Right lobe of liver (tissue), 4 donors: ENCODE results near the gene EYA4.

ENCODE experiments used
- POLR2A ChIP-seq: fragments of 450-650 bp; IDR thresholded peaks from one replicate; pipeline ENCODE4 v1.6.1; 2017; ENCODE audit warnings: antibody characterized with exemption, mild to moderate bottlenecking
- TF ChIP-seq, protein P1 (sequence below), 4 donors: fragments of 200-600 bp in 3 of 4; fragments of 450-650 bp in 1 of 4; IDR thresholded peaks; one replicate each; pipeline versions ENCODE4 v1.5.1 to v1.8.0; 2016 to 2022; ENCODE audit warnings: antibody characterized with exemption in 4 of 4, mild to moderate bottlenecking in 2 of 4
- donor health status: DM: no; HTN: no; CAD: no.
- donor health status: DM: no; HTN: no; CAD: no.
- donor health status: DM: no; HTN: yes; CAD: no.

DNA sequence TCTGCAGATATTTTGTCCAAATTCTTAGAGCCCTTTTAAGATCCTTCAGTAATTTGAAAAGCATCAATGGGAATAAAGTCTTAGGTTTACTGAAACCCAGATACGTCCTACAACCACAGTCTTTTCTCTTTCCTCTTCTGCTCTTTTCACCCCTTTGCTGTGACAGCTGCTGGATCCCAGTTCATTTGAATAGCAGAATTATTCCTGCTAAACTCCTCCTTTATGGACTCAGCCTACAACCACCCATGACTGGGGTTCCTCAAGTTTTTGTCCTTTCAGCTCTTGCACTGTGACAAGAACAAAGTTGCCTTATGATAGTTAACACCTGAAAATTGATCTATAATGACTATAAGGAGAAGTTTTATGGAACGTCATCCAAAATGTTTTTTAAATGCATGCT lies 237.5 kb downstream of the EYA4 start:
- TF ChIP-seq, protein P1, sequence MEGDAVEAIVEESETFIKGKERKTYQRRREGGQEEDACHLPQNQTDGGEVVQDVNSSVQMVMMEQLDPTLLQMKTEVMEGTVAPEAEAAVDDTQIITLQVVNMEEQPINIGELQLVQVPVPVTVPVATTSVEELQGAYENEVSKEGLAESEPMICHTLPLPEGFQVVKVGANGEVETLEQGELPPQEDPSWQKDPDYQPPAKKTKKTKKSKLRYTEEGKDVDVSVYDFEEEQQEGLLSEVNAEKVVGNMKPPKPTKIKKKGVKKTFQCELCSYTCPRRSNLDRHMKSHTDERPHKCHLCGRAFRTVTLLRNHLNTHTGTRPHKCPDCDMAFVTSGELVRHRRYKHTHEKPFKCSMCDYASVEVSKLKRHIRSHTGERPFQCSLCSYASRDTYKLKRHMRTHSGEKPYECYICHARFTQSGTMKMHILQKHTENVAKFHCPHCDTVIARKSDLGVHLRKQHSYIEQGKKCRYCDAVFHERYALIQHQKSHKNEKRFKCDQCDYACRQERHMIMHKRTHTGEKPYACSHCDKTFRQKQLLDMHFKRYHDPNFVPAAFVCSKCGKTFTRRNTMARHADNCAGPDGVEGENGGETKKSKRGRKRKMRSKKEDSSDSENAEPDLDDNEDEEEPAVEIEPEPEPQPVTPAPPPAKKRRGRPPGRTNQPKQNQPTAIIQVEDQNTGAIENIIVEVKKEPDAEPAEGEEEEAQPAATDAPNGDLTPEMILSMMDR (IDR thresholded peaks at IDR 0.05) = no peak
- no peak for TF ChIP-seq POLR2A
